ENCODE results near the gene SSBP3.

- TF ChIP-seq POLR2AphosphoS5 (IDR thresholded peaks at IDR 0.05; ENCODE audit: borderline replicate concordance, low read depth, low read length) (no peak), EZH2 (IDR thresholded peaks at IDR 0.05) (no peak), FOXP2 (optimal IDR thresholded peaks at IDR 0.05; ENCODE audit: control extremely low read depth, extremely low read length, insufficient read depth) (no peak)
Observed at GRCh38 chr1:54359393-54360162, 46.6 kb downstream of the SSBP3 start.
